Right renal pelvis (tissue), 4 donors: ENCODE results near the gene SIX3. TPM values are rescaled to one million over a fixed set of nuclear protein-coding genes. Genes with fewer than 3 reads are reported as not detected.

Experiments used
- DNase-seq, 4 donors: peaks; one replicate each; pipeline ENCODE4 v3.0.0-alpha.2; 2013; ENCODE audit warnings: low read depth in 4 of 4, low spot score in 3 of 4, missing footprints in 1 of 4
- polyA plus RNA-seq, 4 donors: library from polyadenylated mRNA; unstranded; fragments of 120-200 nt; gene quantifications; one replicate each; pipeline ENCODE4 v1.2.1, GENCODE V29; 2013; ENCODE audit not compliant: insufficient read length in 4 of 4

SIX3 gene
- polyA plus RNA-seq, 4 donors, result 0.04 TPM; not detected in 3

GRCh38 chr2:44980751-44981713, 39.5 kb downstream of the SIX3 start:
- DNase-seq, result no peak

- peak; percentile 73 to 81 (median 78) for DNase-seq
These were observed 40.2 kb downstream of the SIX3 start for GRCh38 chr2:44981714-44982108.

GRCh38 chr2:44983836-44984604, 42.5 kb downstream of the SIX3 start:
- DNase-seq, result no peak

GRCh38 chr2:44989176-44989575, 47.7 kb downstream of the SIX3 start:
- no peak for DNase-seq

GRCh38 chr2:44994377-44994776, 52.9 kb downstream of the SIX3 start:
- DNase-seq, result no peak

Other genes starting within 250 kb of the SIX3 start
- 10 to 100 TPM; 14.2 to 29.8 (median 25.9) TPM for gene SIX2, start 67.8 kb downstream of the SIX3 start, polyA plus RNA-seq